Stimulated activated CD8-positive, alpha-beta memory T cell treated with anti-CD3 and anti-CD28 coated beads, Interleukin-15, amount 100 ng/mL, for 1 hour (primary cell): ENCODE measurements around the gene EXOSC2.

Experiments
- DNase-seq: peaks from one replicate; pipeline ENCODE4 v3.0.0-alpha.2; 2020; ENCODE audit warnings: low read depth

Gene EXOSC2, protein sequence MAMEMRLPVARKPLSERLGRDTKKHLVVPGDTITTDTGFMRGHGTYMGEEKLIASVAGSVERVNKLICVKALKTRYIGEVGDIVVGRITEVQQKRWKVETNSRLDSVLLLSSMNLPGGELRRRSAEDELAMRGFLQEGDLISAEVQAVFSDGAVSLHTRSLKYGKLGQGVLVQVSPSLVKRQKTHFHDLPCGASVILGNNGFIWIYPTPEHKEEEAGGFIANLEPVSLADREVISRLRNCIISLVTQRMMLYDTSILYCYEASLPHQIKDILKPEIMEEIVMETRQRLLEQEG

DNA sequence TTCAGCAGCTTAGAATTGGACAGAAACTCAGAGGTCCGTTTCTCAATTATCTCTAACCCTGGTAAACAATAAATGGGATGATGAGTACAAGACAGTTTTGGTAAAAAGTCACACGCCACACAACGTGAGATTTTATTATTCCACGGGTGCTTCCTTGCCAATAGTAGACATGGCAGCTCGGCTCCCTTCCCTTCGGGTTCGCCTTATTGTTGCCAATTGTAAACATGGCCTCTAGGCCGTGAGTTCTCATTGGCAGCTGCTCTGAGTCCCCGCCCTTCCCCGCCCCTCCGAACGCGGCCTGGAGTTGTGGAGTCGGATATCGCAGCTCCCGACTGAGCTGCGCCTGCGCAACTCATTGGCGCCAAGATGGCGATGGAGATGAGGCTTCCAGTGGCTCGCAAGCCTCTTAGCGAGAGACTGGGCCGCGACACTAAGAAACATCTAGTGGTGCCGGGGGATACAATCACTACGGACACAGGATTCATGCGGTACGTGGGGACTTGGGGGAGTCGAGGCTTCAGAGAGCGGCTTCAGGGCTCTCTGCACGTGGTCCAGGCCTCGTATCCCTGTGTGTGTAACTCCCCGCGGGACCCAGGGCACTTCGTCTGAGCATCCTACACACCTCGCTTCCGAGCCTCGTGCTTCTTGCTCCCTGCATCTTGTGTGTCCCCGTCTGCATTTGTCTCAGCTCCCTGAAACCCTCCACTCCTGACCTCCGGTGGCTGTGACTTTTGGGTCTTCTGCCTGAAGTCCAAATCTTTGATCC lies at the start of gene EXOSC2:
TSS of gene EXOSC2 (plus strand) at position 355 of the 766 bp plus-strand sequence. CDS start at position 367, 12 bp downstream.
- peak; percentile 95 for DNase-seq

DNA sequence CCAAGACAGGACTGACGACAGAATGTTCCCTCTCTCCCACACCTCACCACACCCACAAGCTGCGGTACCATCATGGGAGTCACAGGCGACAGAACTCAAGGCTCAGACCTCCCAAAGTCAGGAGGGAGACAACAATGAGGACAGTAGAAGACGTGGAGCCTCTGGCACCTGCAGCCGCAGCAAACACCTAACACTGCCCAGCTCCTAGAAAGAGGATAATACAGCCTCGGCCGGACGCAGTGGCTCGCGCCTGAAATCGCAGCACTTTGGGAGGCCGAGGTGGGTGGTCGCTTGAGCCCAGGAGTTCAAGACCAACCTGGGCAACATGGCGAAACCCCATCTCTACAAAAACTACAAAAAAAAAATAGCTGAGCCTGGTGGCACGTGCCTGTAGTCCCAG lies 42.4 kb upstream of the EXOSC2 start:
- DNase-seq: no peak

DNA sequence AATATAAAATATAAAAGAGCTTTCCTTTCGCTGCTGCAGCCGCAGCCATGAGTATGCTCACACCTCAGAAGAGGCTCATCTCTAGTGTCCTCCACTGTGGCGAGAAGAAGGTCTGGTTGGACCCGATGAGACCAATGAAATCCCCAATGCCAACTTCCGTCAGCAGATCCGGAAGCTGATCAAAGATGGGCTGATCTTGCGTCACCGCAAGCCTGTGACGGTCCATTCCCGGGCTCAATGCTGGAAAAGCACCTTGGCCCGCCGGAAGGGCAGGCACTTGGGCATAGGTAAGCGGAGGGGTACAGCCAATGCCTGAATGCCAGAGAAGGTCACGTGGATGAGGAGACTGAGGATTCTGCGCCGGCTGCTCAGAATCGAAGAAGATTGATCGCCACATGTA lies 41.8 kb upstream of the EXOSC2 start:
- no peak for DNase-seq

DNA sequence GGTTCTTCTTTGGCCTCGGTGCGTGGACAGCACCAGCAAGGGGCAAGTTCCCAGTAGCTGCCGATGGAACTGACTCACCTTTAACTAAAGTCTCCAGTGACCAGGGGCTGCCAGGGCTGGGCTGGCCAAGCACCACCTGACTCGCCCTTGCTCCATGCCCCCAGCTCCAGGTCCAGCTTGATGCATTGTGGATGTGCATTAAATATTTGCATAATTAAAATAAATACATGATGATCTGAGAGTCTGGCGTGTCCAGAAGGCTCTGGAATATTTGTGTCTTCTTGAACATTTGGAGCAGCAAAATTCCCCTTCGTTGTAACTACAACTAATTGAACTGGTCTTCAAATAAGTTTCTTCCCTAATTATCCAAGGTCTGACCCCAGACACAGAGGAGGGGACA lies 38.7 kb upstream of the EXOSC2 start:
- DNase-seq: no peak

DNA sequence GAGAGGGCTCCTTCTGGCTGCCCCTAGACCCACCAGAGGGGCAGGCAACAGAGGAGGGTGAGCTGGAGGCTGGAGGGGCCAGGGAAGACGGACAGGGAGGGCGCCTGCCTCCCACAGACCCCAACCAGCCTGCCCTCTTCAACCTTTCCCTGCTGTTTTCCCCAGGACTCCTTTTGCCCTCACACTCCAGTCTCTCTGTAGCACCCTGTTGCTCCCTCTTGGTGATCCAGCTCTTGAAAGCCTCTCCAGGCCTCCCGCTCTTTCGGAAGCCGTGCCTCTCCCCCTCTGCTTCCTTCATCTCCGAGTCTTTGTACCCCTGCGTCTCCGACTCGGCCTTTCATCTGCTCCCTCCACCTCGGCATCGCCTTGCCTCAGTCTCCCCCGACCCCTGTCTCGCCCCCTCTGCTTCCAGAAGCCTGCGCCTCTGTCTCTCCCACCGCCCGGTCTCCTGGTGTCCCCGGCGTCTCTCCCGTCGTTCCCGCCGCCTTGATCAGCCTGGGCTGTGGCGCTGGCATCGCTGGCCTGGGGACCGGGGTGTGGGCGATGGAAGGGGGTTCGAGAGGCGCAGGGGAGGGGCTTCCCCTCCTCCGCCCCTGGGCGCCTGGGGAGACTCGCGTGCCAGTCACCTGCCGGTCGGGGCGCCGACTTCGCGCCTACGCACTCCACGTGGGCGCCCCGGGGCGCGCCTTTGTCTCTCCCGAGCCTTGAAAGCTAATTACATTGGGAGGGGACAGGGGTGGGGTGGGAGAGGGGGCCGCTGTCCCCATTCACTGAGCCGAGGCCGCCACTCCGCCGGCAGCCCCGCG lies 34.5 kb upstream of the EXOSC2 start:
- DNase-seq: no peak

DNA sequence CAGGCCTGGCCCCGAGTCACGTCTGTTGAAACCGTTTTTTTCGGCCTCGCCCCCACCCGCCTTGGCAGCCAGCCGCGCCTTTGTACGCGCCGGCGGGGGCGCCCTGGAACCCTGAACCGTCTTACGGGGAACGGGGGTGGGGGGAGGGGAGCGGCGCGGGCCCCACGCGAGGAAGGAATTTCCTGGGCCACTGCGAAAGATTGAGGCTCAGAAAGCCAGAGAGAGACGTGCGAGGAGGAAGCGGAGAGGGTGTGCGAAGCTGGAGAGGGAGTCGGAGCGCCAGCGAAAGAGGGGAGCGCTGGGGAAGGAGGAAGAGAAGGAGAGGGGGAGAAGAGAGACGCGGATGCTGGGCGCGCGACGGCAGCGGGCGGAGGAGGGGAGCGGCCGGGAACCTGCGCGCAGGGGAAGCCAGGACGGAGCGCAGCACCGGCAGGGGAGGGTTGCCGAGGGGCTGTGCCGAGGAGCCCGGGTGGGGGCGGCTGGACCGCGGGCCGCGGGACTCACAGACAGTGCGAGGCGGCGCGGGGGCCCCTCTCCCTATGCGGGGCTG lies 33.8 kb upstream of the EXOSC2 start:
- no peak for DNase-seq

DNA sequence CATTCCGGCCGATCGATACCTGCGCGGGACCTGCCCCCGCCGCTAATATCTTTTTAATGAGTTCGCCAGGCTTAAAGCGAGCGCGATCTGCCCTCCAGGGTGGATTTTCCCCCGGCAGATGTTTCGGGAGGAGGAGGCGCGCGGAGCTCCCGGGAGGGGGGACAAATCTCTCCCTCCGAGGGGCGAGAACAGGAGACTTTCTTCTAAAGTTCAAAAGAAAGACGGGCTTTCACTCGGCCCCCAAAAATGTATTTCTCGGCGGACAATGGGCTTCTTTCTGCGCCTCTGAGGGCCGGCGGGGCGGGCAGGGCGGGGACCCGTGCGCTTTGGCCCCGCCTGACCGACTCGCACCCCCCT lies 33.3 kb upstream of the EXOSC2 start:
- DNase-seq: no peak

DNA sequence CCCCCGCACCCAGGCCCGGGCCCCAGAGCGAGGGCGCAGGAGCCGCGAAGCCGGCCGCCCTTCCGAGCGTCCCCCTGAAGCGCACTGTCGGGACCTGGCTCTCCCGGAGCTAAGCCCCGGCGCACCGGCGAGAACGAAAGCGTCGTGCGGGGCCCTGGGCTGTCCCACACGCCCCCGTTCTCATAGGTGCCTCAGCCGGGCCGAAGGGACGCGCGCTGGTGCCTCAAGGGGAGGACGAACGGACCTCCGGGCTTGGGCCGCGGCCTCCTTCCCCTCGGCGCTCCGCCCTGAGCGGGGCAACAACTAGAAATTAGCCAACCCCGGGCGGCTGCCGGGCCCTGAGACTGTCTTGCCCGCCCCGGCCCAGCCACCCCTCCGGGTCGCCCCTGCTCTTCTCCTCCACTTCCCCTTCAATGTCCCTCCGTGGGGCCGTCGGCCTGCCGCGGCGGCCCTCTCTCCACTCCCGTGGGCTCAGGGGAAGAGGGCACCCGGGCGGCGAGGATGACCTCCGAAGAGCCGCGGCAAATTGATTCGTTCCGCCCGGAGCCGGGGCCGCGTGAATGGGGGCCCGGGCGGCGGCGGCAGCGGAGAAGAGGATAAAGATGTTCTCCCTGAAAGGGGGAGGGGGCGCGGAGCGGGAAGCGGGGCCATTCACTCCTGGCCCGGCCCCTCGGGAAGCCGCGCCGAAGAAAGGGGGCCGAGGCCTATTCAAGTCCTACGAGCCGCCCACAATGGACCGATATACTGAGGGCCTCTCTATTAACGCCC lies 32.7 kb upstream of the EXOSC2 start:
- DNase-seq: no peak

DNA sequence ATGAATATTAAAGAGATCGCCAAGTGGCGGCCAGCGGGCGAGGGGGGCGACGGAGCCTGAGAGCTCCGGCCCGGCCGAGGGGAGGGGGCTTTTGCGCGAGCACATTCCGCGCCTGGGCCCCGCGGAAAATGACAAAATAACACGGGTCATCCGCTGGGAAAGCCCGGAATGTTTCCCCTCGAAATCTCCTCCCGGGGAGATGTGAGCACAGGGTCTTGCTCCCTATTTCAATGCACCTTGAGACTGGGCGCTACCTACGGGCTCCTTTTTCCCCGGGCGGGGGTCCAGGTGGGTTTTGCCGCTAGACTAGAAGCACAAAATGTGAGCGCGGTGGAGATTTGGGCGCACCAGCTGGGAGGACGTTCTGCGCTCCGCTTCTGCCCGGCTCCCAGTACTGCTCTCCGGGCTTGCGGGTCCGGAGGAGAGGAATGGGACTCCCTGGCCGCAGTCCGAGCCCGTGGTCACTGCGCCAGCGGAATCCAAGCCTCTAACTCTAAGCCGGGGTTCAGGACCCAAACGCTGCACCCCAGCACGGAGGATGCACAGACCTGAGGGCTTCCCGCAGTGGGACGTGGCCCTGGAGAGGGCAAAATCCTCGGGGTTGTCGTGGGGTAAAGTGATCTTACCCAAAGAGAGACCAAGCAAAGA lies 32.0 kb upstream of the EXOSC2 start:
- no peak for DNase-seq

DNA sequence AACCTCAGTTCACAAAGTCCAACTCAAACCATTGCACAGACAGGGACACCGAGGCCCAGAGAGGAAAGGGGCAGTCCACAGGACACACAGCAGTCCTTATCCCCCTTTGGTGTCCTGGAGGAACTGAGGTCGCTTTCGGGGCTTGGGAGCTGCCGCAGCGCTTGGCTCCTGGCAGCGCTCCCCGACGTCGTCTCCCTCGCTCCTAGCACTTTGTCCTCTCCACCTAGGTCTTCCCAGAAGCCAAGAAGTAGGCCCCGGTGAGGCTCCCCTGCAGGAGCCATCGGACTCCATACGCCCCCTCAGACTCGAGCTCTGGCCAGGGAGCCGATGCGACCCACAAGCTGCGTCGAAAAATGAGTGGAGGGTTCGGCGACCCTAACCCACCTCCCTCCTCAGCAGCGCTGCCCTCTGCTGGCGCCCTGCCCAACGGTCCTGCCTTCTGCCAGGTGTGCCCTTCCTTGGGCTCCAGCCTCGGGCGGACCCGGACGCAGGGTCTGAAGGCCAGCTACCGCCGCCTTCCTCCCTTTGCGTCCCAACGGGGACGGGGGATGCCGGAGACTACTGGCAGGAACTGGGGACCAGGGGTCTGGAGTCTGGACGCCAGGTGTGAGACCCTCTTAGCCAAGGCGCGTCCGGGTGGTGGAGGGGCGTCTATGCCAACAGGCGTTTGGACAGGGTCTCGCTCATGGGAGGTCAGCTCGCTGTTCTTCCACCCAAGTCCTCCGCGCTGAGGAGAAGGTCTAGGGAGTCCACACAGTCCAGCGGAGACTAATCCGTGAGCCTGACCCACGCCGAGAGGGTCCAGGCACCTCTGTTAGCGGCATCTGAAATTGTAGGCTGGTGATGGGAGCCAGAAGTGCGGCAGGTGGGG lies 31.2 kb upstream of the EXOSC2 start:
- no peak for DNase-seq

DNA sequence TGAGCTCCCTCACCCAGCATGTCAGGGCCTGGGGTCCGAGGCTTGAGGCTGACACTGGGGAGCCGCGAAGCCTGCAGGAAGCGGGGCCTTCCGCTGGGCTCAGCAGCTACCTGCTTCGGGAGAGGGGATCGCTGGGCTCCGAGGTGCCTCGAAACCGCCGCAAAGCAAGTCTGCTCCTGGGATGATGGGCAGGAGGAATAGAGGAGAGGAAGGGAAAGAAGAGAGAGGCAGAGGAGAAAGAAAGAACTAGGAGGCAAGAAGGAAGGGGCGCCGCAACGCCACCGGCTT lies 30.7 kb upstream of the EXOSC2 start:
- DNase-seq: no peak

DNA sequence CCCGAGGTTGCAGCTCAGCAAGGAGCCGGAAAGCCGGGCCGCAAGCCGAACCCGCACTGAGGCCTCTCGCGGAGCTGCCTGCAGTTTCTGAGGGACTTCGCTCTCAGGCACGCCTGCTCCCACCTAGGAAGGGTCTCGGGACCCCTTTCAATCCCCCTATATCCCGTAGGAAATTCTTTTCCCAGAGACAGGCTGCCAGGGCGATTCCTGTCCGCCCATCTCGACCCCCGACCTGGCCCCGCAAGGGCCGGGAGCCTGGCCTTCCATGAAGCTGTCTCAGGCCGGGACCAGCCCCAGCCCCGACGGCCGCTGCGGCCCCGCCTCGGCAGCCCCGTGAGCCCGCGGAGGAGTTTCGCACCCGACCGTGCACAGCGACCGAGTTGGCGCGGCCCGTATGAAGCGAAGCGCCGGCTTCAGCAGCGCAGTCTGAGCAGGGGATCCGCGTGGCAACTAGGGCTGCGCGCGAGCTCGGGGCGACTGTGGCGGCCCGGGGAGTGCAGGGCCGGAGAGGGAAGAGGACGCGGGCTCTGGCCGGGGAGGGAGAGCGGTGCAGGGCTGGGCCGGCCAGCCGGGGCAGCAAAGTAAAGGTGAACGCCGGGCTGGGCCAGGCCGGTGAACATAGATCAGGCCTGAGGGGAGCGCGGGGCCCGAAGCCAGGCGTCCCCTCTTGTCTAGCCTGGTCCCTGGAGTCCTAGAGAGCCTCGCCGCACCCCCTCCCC lies 30.2 kb upstream of the EXOSC2 start:
- DNase-seq: no peak

DNA sequence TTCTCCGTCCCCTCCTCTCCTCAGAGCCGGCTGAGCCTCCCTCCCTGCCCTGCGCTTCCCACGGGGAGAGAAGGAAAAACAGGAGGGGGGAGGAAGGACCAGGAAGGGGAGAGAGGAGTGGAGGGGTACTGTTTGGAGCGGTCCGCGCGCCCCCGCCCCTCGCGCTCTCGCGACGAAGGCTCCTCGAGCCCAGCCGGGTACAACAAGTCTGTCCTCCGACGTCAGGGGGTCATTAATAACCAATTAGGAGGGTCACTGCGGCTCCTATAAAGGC lies 29.7 kb upstream of the EXOSC2 start:
- no peak for DNase-seq

DNA sequence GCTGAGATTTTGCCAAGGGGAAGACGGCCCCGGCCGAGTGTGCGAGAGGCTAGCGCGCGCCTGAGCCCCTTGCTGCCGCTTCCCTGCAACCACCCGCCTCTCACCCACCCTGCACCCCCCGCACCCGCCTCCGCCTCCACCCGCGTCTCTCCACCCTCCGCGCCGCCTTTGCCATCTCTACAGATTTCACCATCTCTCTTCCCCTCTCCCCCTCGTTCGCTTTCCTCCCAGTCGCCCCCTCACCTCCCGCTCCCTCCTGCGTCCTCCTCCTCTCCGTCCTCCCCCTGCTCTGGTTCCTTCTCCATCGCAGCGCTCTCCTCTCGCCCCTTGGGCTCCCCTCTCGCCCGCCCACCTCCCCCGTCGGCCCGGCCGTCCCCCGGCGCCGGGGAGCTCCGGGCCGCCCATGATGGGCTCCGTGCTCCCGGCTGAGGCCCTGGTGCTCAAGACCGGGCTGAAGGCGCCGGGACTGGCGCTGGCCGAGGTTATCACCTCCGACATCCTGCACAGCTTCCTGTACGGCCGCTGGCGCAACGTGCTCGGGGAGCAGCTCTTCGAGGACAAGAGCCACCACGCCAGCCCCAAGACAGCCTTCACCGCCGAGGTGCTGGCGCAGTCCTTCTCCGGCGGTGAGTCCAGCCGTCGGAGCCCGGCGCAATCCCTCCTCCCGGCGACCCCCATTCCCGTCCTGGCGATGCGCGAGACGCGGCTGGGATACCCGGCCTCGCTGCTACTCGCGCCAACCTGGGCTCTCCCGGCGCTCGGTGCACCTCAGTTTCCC lies 29.1 kb upstream of the EXOSC2 start, which contains the start of gene PRDM12:
TSS of gene PRDM12 (plus strand) at position 344 of the 778 bp plus-strand sequence. CDS start at position 404, 60 bp downstream.
- DNase-seq: no peak

DNA sequence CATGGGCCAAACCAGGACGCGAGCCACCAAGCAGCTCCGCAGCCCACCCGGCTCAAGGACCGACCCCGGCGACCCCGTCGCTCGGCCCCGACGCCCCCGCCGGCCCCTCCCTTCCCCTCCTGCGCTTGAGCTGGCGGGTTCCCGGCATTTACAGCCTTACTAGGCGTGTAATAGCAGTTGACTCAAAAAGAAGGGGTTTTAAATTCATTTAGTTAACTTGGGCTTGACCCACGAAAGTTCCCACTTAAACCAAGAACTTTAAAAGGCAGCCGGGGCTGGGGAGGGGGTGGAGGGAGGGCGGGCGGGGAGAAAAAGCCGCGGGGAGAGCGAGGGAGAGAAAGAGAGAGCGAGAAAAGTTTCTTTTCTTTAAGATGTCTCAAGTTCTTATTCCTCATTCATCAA lies 28.6 kb upstream of the EXOSC2 start:
- no peak for DNase-seq

DNA sequence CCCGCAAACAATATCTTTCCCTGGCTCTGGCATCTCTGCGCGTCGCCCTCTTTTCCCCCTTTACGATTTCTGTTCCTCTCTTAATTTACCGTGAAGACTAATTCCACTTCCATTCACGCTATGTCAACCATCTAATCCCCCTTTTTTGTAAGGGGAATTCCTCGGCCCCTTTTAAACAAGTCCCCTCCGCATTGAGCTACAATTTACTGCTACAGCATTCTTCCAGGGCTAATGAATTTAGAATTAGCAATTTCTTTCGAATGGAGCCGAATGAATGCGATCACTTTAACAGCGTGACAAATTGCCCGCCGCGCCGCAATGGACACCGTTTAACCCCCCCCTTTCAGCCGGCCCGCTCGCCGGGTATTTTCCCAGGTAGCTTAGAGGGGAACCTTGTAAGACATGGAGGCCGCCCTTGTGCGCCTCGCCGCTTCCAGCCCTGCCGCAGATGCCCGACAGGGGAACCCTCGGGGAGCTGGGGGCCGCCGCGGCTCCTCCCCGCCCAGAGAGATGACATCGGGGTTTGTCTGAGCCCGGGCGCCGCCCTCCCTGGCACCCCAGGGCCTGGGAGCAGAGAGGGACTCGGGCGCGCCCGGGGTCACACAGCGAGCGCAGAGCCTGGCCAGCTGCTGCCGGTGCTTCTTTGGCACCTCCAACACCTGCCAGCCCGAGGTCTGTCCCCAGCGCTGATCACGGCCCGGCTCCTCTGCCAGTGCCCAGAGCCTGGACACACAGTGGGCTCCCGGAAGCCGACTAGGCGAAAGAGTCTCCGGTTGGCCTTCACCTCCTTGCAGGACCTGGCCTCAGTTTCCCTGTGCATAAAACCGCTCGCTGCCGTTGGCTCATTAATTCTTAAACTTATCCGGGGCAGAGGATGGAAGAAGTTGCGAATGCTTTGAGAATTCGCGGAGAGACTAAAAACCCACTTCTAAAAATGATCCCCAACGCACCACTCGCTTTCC lies 27.9 kb upstream of the EXOSC2 start:
- no peak for DNase-seq

DNA sequence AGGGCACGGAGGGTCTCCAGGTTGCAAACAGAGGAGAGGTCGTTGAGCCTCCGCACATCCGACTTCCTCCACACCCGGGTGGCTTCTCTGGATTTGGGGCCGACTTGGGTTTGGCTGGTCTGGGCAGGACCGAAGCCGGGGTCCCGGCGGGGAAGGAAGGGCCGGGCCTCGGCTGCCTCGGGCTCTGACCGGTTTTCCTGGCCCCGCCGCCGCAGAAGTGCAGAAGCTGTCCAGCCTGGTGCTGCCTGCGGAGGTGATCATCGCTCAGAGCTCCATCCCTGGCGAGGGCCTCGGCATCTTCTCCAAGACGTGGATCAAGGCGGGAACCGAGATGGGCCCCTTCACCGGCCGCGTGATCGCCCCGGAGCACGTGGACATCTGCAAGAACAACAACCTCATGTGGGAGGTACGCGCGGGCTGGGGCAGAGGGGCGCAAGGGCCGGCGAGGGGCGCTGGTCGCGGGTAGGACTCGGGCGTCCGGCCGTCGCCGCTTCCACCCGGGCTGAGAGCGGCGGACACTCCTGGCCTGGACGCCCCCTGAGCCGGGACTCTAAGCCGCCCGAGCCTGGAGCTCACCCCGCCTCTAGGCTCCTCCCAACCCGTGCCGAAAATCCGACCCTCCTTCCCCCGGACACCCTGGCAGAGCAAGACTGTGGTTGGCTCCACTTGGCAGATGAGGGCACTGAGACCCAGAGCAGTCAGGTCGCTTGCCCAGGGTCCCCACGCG lies 27.0 kb upstream of the EXOSC2 start:
- DNase-seq: no peak

DNA sequence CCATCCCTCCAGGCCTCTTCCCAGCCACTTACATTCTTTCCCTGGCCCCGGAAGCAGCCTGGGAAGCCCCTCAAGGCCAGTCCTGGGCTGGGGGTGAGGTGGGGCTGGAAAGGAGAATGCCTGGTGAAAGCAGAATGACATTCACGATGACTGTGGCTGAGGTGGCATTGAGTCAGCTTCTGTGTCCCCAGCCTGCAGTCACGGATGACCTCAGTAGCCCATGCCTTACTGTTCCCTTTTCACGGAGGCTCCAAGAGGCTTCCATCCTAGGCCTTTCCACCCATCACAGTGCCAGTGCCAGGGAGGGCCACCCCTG lies 26.5 kb upstream of the EXOSC2 start:
- DNase-seq: no peak
